ENCODE results near the gene SRRM1.
"Not testable (repeated sequence)": the region's sequence is repeated elsewhere in the genome, so short reads cannot be mapped to it uniquely, and the experiment has no call there.

The SRRM1 gene

GRCh38 chr1:24722073-24723035 lies 79.3 kb downstream of the SRRM1 start:
- not testable (repeated sequence) for DNase-seq

All from retina (tissue), 1 donor.